Stimulated activated CD4-positive, alpha-beta T cell treated with anti-CD3 and anti-CD28 coated beads, Interleukin-1b, Interleukin-23, amount 100 ng/mL, for 1 hour (primary cell): ENCODE measurements around the gene ZBTB44.
"Not testable (repeated sequence)": the region's sequence is repeated elsewhere in the genome, so short reads cannot be mapped to it uniquely, and the experiment has no call there.

Experiments
- DNase-seq, 2 donors: peaks; one replicate each; pipeline ENCODE4 v3.0.0-alpha.2; 2020; ENCODE audit warnings: low read depth in 2 of 2

ZBTB44 gene

DNA sequence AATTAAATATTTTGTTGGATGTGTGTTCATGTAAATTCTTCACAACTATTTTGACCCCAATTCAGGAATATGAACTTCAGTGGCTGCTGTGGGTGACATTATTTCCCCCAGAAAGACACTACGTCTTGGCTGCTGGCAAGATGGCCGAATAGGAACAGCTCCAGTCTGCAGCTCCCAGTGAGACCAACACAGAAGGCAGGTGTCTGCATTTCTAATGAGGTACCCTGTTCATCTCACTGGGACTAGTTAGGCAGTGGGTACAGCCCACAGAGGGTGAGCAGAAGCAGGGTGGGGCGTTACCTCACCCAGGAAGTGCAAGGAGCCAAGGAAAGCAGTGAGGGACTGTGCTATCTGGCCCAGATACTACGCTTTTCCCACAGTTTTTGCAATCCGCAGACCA, 65.3 kb downstream of the ZBTB44 start:
- DNase-seq = no peak

DNA sequence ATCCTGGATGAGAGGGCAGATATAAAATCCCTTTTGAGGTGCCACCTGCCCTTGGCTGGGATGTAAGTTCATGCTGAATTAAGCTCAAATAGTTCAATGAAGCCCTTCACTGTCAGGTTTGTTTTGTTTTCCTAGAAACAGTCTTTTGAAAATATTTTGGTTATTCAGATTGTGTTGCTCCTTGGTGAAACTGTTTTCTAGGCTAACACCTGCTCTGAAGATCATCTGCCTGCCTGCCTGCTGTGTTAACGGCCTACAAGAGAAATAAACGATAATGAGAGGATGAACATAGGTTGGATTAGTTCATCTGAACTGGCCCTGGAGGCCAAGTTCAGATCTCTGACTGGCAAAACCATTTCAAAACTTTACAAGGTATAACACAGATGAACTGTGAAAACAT, 67.4 kb downstream of the ZBTB44 start:
- DNase-seq = no peak

DNA sequence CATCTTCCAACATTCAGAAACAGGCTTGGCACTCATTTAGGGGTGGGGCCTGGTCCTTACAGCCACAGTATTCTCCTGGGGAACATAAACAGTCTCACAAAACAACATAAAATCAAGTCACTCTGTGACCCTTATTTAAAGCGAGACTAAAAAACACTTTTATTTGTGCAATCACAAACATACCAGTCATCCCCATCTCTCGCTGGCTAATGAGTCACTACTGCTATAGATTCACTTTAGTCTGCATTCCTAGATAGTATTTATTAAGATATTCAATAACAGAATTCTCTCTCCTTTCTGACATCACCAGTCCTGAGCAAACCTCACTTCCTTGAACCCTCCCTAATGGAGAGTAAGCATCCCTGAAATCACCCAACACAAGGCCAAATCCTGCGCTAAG, 68.0 kb downstream of the ZBTB44 start:
- DNase-seq = no peak

DNA sequence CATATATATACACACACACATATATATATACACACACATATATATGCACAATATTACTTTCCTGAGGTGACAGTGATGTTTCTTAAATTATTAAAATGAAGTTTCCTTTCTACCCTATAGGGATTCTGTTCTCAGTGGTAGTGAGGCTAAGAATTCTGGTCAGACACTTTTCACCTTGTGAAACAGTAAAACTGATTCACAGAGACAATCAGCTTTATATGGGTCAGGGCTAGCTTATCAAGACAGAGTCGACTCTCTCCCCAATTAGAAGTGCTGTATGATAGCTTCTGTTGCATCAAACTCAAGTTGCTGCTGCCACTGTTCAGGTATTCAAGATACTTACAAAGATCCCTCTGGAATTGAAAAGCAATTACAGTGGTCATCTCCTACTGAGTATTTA, 68.4 kb downstream of the ZBTB44 start:
- DNase-seq = no peak

DNA sequence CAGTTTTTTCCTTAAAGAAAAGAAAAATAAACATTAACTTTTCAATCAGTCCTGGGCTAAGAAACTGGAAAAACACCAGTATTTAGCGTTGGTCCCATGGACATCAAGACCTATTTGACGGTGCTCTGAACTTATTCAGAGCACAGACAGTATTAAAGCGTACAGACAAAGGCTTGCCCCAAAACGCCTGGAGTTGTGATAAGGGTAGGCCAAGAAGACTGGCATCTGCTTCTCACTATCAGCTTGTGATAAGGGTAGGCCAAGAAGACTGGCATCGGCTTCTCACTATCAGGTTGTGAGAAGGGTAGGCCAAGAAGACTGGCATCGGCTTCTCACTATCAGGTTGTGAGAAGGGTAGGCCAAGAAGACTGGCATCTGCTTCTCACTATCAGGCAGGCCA, 69.3 kb downstream of the ZBTB44 start:
- DNase-seq = not testable (repeated sequence)

DNA sequence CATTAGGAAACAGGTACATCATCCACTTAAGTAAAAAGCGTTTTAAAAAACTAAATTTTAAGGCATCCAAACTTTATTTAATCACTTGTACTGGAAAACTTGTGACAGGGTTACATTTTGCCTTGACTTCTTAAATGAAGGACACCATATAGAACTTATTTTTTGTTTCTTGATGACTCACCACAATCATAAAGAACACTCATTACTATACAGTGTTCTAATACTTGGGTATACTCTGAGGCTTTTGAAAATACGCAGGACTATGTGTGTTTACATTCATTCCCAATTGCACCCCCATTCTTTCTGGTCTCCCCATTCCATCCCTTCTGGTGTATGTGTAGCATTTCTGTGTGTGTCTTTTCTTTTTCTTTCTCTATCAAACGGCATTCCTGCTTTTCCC, 69.9 kb downstream of the ZBTB44 start:
- no peak for DNase-seq

DNA sequence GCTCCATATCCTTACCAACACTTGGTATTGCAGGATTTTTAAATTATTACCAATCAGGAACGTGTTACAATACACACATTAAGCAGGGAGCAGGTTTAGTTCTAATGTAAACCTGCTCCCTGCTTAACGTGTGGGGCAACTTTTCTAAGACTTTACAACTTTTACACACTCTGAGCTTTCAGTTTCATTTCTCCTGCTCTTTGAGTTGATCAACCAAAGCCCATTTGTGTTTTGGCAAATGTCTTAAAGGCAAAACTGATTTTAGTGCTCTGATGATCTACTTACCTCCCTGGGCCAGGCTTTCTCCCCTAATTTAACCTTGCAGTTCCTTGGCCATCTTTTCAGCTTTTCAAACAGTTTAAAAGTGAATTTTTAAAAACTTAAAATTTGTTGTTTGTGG, 70.9 kb downstream of the ZBTB44 start:
- no peak for DNase-seq

DNA sequence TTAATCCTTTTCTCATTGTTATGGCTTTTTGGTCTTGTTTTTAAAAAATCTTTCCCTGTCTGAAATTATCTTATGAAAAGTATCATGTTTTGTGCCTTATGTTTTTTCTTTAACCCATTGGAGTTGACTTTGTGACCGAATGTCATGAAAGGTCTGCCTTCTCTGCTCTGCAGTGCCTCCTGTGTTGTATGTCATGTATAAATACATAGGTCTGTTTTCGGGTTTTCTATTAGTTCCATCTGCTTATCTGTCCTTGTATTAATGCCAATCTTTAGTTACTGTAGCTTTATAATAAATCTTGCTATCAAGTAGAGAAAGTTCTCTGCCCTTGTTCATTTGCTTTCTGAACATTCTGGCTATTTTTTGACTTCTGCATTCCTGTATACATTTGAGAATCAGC, 73.0 kb downstream of the ZBTB44 start:
- DNase-seq = no peak

DNA sequence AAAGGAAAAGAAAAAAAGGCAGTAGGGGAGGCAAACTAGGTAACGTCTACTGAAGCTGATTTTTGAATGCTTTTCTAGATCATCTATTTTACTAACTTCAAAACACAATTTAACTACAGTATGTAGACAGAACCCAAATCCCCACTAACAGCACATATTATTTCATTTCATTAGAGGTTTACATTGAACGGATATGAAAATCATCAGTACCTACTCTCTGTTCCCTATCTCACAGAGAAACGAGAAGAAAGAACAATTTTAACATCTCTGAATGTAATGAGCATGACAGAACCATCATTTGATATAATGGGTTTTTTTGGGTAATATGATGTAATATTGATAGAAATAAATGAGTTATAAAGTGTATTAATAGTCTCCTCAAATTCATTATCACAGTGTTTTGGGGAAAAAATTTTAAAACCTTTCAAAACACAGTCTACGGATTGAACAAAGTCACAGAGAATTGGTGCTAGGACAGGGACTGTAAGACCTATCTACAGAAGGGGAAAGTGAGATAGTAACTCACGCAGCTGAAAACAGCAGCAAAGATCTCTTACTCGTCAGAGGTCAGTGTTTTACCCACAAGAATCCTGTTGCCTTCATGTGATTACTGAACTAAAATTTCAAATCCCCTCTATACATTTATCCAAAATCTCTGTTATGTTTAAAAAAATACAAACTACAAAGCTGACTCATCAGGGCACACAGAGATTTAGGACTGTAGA, 77.3 kb downstream of the ZBTB44 start:
- no peak for DNase-seq

DNA sequence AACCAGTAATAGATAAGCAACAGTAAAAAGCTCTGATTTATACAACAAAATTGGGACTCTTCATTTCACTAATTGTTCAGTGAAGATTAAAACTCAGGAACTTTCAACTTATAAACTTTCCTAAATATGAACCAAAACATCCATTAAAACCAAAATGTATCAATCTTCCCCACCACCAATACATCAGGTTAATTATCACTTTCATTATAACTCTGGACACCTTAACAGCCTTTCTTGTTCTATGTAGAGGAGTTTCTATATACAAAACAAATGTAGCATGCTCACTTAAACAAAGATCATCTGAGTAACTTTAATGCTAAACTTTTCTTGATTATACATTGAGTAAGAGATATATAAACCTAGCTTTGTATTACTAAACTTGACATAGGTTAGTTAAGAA, 80.4 kb downstream of the ZBTB44 start:
- DNase-seq = no peak

DNA sequence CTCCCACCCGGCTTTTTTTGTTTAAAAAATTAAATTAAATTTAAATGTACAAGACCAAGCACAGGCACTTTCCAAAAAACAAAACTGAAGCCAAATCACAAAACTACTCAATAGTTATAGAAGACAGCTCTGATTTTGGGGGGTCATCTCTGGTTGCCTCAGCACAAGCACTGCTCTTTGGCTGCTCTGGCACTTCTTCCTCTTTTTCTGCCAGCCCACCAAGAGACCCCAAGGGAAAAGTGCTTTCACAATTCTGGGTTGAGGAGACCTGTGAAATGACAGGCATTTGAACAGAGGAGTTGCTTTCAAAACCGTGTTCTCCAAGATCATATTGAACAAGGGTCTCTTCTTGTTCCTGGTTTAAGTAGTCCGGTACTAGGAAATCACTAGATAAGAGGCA, 80.8 kb downstream of the ZBTB44 start:
- DNase-seq = not testable (repeated sequence)

DNA sequence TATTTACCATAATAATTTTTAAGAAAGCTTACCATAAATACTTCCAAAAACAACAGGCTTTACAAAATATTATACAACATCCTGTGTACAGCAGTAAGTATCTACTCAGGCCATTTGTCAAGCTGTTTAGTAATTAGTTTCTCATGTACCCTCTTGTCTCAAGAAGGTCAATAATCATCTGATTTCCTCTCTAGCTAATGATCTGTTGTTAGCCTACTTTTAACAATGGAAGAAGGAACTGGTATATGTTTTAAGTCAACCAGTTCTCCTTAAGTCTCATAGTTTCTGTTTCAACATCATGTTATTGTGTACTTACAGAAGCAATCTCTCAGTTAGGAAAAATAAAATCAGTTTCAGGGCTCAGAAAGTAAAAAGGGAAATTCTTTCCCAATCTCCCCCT, 81.2 kb downstream of the ZBTB44 start:
- not testable (repeated sequence) for DNase-seq

DNA sequence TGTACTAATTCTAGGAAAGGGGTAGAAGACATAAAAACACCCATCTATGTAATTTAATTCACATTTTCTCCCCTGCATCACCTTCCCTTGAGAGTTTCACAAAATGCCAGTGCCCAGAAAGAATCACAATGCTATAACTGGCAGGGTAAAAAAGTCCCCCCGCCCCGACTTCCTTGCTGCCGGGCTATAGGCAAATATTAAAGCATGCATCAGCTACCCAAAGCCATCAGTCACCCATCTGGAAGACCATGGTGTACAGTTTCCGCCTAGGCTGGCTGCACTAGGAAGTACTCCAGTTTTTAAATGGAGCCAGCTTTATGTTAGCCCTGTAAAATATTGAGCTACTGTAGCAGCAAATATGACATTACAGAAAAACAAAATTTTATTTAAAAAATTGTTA, 87.3 kb downstream of the ZBTB44 start:
- no peak for DNase-seq

DNA sequence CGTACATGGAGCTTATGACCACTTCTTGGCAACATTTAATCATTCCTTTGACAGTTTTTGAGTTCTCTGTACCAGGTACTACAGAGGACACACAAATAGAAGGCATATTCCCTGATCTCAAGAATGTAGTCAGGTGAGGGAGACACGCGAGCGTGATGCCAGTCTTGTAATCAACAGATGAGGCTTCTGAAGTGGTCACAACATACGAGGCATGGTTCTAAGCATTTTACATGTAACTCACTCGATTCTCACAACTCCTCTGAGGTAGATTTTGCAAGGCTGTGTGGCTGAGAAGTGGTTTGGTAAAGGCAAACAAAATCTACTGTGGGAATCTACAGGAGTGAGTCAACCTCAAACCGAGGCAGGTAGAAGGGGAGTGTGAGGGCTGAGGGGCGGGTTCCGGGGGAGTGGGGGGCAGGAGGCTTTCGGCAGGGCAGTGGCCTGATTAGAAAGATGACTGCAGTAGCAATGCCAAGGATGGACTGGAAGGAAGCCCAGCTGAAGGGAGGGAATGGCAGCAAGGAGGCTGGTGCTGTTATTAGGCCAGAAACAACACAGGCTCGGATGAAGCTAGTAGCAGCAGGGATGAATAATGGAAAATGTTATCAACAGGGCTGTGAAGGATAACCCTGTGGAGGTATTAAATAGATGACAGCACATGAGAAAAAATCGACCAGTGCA, 91.3 kb downstream of the ZBTB44 start:
- no peak for DNase-seq

DNA sequence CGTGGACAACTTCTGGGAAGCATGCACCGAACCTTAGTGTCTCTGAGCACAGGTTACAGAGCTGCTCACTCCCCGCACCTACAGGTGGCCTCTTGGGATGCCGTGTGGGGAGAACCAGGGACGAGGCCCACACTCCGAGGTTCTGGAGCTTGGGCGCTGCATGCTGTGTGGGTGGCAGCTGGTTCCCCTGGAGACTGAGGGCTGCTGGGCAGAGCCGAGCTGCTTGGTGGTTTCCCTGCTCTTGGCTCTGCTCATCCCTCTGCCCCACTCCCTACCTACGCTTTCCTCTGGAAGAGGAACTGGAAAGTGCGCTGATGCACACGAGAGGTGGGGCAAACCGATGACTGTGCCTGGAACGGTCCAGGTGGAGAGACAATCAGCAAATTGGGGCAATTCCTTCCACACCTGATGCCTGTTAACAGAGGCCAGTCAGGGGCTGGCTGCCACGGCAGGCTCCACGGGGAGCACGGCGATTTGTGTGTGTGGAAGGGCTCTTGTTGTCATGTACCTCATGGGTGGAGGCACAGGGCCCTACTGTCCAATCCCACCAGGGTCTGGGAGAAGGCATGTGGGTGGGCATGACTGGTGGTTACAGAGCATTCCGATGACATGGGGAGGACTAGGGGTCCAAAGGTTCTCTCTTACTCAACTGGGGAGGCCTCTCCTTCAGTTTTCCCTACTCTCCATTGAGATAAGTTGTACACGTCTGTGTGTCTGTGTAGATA, 94.2 kb downstream of the ZBTB44 start:
- no peak for DNase-seq

DNA sequence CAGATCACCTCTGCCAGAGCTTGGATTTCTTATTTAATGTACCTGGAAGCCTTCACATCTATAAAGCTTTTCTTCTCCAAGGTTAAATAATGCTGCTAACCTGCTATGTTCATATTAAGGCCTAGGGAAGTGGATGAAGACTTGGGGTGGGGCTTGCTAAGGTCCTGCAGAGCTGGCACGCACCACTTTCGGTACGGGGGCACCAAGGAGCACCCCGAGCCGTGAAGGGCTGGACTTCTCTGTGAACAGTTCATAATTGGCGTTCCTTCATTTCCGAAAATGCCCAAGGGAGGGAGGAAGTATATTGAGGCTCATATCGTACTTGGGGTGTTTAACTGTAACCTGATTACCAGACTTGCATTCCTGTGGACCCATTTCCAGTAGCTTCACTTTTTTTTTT, 95.6 kb downstream of the ZBTB44 start:
- no peak for DNase-seq

DNA sequence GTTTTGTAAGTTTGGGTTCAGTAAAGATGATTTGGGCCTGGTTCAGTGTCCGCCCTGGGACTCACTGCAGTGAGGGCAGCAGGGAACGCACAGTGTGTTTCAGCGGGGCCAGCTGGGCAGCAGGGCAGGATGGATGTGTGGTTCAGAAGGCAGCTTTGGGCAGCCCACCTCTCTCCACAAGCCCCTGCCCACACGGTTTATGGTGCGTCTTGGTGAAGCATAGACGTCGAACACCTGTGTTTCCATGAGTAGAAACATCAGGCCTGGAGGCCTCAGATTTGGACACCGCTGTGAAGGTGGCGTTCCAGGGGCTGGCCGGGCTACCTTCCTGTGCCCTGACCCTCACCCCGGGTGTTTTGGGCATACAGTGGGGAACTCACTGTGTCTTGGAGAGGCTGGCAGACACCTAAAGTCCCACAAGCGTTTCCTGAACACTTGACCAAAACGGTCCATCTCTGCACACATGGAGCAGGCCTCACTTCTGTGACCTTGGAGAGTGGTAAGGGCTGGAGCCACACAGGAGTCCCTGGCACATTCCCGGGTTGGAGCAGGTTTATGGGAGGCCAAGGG, 96.1 kb downstream of the ZBTB44 start:
- no peak for DNase-seq

DNA sequence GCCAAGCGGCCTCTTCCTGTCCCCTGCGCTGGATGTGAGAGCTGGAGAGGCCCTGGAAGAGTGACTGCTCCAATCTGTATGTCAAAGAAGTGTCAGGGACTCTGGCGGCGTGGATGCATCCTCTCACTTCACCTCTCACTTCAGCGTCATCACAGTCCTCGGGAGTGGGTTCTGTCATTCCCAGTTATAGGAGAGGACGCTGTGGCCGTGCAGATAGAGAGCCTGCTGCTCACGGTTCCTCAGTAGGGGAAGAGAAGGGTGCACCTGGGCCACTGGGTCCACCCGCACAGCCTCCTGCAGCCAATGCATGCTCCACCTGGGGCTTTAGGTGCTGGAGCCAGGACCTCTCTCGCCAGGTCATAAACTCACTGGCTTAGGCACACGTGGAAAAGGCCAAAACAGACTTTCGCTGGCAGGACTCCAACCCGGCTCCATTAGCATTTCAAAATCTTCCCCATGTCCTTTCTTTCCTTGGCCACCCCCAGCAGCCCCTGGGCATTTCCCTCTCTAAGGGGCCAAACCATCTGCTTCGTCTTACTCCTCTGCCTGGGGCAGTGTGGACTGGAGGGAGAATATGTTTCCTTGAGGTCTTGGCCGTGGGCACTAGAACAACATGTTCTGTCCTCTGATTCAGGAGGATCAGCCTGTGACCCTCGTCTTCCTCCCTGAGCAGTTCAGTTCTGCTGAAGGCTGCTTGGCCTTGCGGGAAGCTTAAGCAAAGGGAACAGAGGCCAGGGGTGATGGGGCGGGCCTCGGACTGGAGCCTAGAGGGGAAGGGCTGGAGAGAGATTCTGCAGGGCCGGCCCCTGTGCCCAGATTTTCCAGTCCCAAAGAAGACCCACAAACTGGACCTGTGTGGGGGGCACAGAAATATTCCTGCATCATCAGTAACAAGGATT, 97.3 kb downstream of the ZBTB44 start:
- DNase-seq = no peak

DNA sequence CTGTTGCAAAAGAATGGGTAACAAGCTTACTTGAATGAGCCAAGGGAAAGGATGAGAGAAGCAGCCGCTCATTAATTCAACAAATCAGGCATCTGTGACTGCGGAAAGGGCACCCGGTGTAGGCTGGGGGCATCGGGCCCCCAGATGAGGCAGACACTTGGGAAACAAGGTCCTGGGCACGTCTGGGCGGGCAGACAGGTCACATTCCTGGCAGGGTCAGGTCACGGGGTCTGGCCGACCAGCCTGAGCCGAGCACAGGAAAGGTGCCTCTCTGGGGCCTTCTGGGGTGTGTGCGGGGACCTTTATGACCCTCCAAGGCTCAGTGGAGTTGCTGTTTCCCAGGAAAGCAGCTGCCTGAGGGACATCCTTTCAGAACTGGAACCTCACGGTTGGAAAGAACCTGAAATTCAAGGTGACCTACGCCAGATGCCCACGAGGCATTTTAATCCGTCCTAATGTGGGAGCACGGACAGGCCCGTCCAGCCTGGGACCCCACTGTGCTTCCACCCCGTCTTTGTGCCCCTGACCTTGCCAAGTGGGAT, 98.1 kb downstream of the ZBTB44 start:
- no peak for DNase-seq

DNA sequence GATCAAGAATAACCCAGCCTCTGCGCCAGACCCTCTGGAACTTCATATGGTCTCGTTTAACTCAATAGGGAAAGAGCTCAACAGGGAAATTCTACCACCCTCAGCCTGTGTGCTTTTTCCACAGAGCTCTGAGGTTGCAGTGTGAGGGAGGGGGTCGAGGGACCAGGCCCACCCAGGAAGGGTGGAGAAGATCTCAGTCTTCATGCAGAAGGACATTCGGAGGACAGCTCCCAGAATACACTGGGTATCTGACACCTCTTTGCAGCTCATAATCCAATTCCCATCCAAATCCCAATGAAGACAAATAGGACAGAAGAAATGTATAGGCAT, 98.5 kb downstream of the ZBTB44 start:
- DNase-seq = no peak

DNA sequence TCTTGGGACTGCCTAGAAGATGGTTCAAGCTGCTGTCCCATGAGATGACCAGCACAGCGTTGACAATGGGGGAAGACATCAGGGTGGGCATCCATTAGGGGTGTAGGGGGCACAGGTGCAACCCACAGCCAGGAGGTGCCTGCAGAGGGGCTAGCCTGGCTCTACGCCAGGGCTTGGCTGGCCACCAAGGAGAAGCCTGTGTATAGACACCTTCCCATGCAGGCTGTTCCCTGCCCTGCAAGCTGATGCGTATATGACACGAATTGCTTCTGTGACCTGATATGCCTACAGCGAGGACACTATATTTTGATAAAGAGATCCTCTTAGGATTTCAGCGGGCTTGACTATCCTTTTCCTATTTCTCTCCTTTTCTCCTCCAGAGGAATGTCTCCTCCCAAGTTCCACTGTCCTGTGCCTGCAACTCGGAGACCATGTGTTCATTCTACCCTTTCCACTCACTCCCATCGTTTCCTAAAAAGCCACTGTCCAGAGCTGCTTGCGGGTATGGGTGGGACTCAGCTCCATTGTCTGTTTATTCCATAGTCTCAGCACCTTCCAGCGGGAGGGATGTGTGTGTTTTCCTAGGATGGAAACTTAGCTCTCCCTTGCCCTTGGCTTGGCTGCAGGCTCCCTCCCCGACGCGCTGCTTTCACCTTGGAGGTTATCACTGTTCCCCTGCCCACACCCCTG, 99.0 kb downstream of the ZBTB44 start:
- DNase-seq = no peak
